GM12801 (cell line): Measurements from ENCODE around the gene GPR31.

Source experiments
- TF ChIP-seq, protein P1 (sequence below): IDR thresholded peaks from one replicate; pipeline ENCODE4 v1.5.1; 2011; ENCODE audit warnings: control low read depth; ENCODE audit not compliant: insufficient read length; ENCODE audit errors: extremely low read depth

GPR31 gene

DNA sequence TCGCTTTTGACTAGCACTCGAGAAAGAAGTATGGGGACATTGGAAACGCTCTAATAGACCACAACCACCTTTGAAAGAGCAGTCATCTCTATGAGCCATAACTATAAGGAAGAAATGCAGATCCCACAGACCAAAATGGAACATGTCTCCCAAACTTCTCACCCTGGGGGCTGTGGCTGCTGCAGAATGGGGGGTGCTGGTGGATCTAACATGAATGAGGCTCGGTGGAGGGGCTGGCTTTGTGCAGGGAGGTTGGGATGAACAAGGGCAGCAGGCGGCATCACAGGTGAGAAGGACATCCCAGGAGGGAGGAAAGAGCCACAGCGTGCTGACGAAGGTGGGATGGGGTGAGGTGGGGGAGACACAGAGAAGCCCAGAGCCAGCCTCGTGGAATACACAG lies 45.4 kb downstream of the GPR31 start:
- TF ChIP-seq, protein P1, sequence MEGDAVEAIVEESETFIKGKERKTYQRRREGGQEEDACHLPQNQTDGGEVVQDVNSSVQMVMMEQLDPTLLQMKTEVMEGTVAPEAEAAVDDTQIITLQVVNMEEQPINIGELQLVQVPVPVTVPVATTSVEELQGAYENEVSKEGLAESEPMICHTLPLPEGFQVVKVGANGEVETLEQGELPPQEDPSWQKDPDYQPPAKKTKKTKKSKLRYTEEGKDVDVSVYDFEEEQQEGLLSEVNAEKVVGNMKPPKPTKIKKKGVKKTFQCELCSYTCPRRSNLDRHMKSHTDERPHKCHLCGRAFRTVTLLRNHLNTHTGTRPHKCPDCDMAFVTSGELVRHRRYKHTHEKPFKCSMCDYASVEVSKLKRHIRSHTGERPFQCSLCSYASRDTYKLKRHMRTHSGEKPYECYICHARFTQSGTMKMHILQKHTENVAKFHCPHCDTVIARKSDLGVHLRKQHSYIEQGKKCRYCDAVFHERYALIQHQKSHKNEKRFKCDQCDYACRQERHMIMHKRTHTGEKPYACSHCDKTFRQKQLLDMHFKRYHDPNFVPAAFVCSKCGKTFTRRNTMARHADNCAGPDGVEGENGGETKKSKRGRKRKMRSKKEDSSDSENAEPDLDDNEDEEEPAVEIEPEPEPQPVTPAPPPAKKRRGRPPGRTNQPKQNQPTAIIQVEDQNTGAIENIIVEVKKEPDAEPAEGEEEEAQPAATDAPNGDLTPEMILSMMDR, result no peak

- TF ChIP-seq, protein P1, result no peak
These were observed 46.2 kb downstream of the GPR31 start for GRCh38 chr6:167111597-167111996.

DNA sequence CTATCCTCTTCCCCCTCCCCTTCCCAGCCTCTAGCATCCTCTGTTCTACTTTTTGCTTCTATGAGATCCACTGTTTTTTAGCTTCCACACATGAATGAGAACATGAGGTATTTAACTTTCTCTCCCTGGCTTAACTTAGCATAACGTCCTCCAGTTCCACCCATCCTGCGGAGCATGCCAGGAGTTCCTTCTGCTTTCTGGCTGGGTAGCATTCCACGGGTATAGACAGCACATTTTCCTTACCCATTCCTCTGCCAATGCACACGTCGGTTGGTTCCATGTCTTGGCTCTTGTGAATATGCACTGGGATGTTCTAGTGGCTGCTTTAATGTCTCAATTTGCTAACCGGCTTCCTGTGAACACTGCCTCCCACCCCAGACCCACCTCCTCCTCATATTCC lies 48.1 kb downstream of the GPR31 start:
- TF ChIP-seq, protein P1, result no peak

GRCh38 chr6:167108278-167108677 lies 49.5 kb downstream of the GPR31 start:
- TF ChIP-seq, protein P1, result no peak

DNA sequence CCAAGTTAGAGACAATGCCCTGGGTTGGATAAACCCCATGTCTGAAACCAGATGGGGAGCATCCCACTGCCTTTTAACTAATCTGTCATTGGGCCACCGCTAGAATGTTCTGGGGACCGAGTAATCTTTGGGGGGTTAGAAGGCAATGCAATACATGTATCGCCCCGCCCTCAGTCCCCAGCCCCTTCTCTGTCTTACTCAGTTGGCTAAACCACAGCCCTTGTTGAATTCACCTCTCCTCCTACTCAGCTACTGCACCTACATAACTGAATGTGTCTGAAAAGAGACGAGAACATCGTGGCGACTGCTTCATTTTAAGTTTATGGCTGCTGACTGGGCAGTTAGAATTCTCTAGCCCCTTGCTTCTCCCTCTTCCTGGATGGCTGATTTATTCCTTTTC lies 50.0 kb downstream of the GPR31 start:
- TF ChIP-seq, protein P1, result no peak

DNA sequence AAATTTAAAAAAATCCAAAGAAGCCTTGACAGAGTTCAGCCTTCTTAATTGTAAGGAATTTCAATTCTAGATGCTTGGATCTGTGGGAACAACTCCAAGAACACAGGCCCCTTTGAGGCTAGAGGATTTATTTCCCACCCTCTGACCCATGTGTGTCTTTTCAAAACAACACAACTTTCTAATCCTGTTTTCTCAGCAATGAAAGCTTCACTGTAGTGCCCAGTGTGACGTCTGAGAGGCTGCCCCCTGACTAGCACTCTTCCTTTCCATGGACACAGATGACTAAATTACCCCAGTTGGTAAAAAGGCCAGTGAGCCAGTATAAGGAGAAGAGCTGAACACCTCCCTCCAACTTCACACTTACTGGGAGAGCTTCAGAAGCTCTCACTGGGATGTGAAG lies 51.4 kb downstream of the GPR31 start:
- TF ChIP-seq, protein P1, result no peak
